Esophagus squamous epithelium (tissue), 4 donors: Measurements from ENCODE around the gene FTCD.

Source experiments
- POLR2A ChIP-seq, 4 donors: fragments of 450-650 bp; IDR thresholded peaks; one replicate each; pipeline ENCODE4 v1.6.1; 2017; ENCODE audit warnings: antibody characterized with exemption in 4 of 4, mild to moderate bottlenecking in 4 of 4, moderate library complexity in 3 of 4
- TF ChIP-seq, protein P1 (sequence below), 6 experiments: fragments of 450-650 bp in 4 of 6; fragments of 200-600 bp in 2 of 6; sonication (generic) in 2 of 6; IDR thresholded peaks; one replicate each; pipeline ENCODE4 v1.5.1; 2016 to 2019; ENCODE audit warnings: antibody characterized with exemption in 6 of 6, mild to moderate bottlenecking in 4 of 6, moderate library complexity in 4 of 6

DNA sequence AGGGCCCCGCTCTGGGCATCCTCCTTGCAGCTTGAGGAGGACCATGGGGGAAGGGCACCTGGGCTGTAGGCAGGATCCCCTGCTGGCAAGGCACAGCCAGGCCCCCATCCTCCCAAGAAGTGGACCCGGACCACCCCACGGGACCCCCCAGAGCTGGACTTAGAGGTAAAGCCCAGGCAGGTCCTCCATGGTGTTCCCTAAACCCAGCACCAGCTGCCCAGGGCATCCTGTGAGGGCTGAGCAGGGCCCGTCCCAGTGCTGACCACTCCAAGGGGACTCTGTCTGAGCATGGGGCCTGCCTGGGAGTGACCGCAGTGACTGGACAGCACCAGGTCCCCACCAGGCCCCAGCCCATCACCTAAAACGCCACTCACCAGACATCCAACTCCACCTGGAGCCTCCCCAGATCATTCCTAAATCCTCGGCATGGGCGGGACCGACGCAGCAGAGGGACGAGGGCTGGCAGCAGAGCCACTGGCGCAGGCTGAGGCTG is 36.2 kb downstream of the FTCD start:
- no peak for TF ChIP-seq POLR2A (IDR thresholded peaks at IDR 0.05)
- TF ChIP-seq, protein P1, sequence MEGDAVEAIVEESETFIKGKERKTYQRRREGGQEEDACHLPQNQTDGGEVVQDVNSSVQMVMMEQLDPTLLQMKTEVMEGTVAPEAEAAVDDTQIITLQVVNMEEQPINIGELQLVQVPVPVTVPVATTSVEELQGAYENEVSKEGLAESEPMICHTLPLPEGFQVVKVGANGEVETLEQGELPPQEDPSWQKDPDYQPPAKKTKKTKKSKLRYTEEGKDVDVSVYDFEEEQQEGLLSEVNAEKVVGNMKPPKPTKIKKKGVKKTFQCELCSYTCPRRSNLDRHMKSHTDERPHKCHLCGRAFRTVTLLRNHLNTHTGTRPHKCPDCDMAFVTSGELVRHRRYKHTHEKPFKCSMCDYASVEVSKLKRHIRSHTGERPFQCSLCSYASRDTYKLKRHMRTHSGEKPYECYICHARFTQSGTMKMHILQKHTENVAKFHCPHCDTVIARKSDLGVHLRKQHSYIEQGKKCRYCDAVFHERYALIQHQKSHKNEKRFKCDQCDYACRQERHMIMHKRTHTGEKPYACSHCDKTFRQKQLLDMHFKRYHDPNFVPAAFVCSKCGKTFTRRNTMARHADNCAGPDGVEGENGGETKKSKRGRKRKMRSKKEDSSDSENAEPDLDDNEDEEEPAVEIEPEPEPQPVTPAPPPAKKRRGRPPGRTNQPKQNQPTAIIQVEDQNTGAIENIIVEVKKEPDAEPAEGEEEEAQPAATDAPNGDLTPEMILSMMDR (IDR thresholded peaks at IDR 0.05): no peak
